ENCODE measurements around the gene CCDC88C. TPM values are rescaled to one million over a fixed set of nuclear protein-coding genes. Genes with fewer than 3 reads are reported as not detected.

CCDC88C gene
- total RNA-seq, 1 donor from 2014 or later, result 12.4 TPM

GRCh38 chr14:91320266-91320665, 97.4 kb downstream of the CCDC88C start:
- no peak overlapping the region for H3K4me3 Mint-ChIP-seq (ENCODE audit: unreplicated experiment)
- Histone ChIP-seq H3K9ac (ENCODE audit: low read length) (no peak overlapping the region), H3K4me1 (ENCODE audit: insufficient read depth, low read length) (peaks cover 5% of the 10 kb centered on the region), H3K4me3 (ENCODE audit: insufficient read depth, low read depth, low read length) (no peak overlapping the region), H3K79me2 (ENCODE audit: insufficient read depth, low read length) (no peaks in the 10 kb centered on the region), H3K27ac (ENCODE audit: low read depth, low read length) (no peak overlapping the region), H4K20me1 (ENCODE audit: insufficient read depth, low read length) (no peaks in the 10 kb centered on the region), H3K4me2 (ENCODE audit: low read length) (no peak overlapping the region), H3K9me3 (ENCODE audit: insufficient read depth, low read depth, low read length) (no peaks in the 10 kb centered on the region), H2AFZ (ENCODE audit: low read depth, low read length) (no peak overlapping the region), H3K36me3 (ENCODE audit: insufficient read depth, low read length) (no peaks in the 10 kb centered on the region), H3K27me3 (ENCODE audit: insufficient read depth, low read length) (no peaks in the 10 kb centered on the region)
- H3K36me3 Mint-ChIP-seq (ENCODE audit: low read depth, unreplicated experiment), result peaks cover 12% of the 10 kb centered on the region
- H3K9me3 Mint-ChIP-seq (ENCODE audit: unreplicated experiment), result no peaks in the 10 kb centered on the region
- no peaks in the 10 kb centered on the region for H3K4me1 Mint-ChIP-seq (ENCODE audit: low read depth, unreplicated experiment)
- H3K27ac Mint-ChIP-seq (ENCODE audit: unreplicated experiment), result no peak overlapping the region
- DNase-seq (ENCODE audit: low read depth), result no peak
- peaks cover 2% of the 10 kb centered on the region for H3K27me3 Mint-ChIP-seq (ENCODE audit: low read depth, unreplicated experiment)
- FAIRE-seq, result no peak
- TF ChIP-seq EZH2 (IDR thresholded peaks at IDR 0.05; ENCODE audit: insufficient read depth, low read length) (no peak), CTCF (IDR thresholded peaks at IDR 0.05; ENCODE audit: insufficient read depth, low read depth, low read length) (no peak)

GRCh38 chr14:91318911-91319310, 98.7 kb downstream of the CCDC88C start:
- H2AFZ ChIP-seq (ENCODE audit: low read depth, low read length), result no peak overlapping the region
- no peak overlapping the region for H3K9ac ChIP-seq (ENCODE audit: low read length)
- no peak overlapping the region for H3K4me3 ChIP-seq (ENCODE audit: insufficient read depth, low read depth, low read length)
- no peak overlapping the region for H3K27ac ChIP-seq (ENCODE audit: low read depth, low read length)
- H3K9me3 ChIP-seq (ENCODE audit: insufficient read depth, low read depth, low read length), result no peaks in the 10 kb centered on the region
- Mint-ChIP-seq H3K36me3 (ENCODE audit: low read depth, unreplicated experiment) (peaks cover 16% of the 10 kb centered on the region), H3K27me3 (ENCODE audit: low read depth, unreplicated experiment) (peaks cover 2% of the 10 kb centered on the region), H3K27ac (ENCODE audit: unreplicated experiment) (no peak overlapping the region), H3K9me3 (ENCODE audit: unreplicated experiment) (peaks cover 4% of the 10 kb centered on the region), H3K4me3 (ENCODE audit: unreplicated experiment) (no peak overlapping the region), H3K4me1 (ENCODE audit: low read depth, unreplicated experiment) (no peaks in the 10 kb centered on the region)
- TF ChIP-seq EZH2 (IDR thresholded peaks at IDR 0.05; ENCODE audit: insufficient read depth, low read length) (no peak), CTCF (IDR thresholded peaks at IDR 0.05; ENCODE audit: insufficient read depth, low read depth, low read length) (no peak)
- H3K4me2 ChIP-seq (ENCODE audit: low read length), result no peak overlapping the region
- no peaks in the 10 kb centered on the region for H3K36me3 ChIP-seq (ENCODE audit: insufficient read depth, low read length)
- DNase-seq (ENCODE audit: low read depth) (no peak), FAIRE-seq (no peak)
- peaks cover 5% of the 10 kb centered on the region for H3K4me1 ChIP-seq (ENCODE audit: insufficient read depth, low read length)
- H4K20me1 ChIP-seq (ENCODE audit: insufficient read depth, low read length), result no peaks in the 10 kb centered on the region
- no peaks in the 10 kb centered on the region for H3K79me2 ChIP-seq (ENCODE audit: insufficient read depth, low read length)
- H3K27me3 ChIP-seq (ENCODE audit: insufficient read depth, low read length), result no peaks in the 10 kb centered on the region

- TF ChIP-seq EZH2 (IDR thresholded peaks at IDR 0.05; ENCODE audit: insufficient read depth, low read length) (no peak), CTCF (IDR thresholded peaks at IDR 0.05; ENCODE audit: insufficient read depth, low read depth, low read length) (no peak)
- no peaks in the 10 kb centered on the region for H3K79me2 ChIP-seq (ENCODE audit: insufficient read depth, low read length)
- H3K4me3 ChIP-seq (ENCODE audit: insufficient read depth, low read depth, low read length), result no peak overlapping the region
- no peak overlapping the region for H2AFZ ChIP-seq (ENCODE audit: low read depth, low read length)
- DNase-seq (ENCODE audit: low read depth), result no peak
- H3K27me3 Mint-ChIP-seq (ENCODE audit: low read depth, unreplicated experiment), result peaks cover 2% of the 10 kb centered on the region
- H3K9me3 Mint-ChIP-seq (ENCODE audit: unreplicated experiment), result peaks cover 4% of the 10 kb centered on the region
- no peaks in the 10 kb centered on the region for H3K4me1 Mint-ChIP-seq (ENCODE audit: low read depth, unreplicated experiment)
- FAIRE-seq, result no peak
- H3K4me2 ChIP-seq (ENCODE audit: low read length), result no peak overlapping the region
- H3K27ac ChIP-seq (ENCODE audit: low read depth, low read length), result no peak overlapping the region
- H3K27me3 ChIP-seq (ENCODE audit: insufficient read depth, low read length), result no peaks in the 10 kb centered on the region
- no peak overlapping the region for H3K4me3 Mint-ChIP-seq (ENCODE audit: unreplicated experiment)
- H4K20me1 ChIP-seq (ENCODE audit: insufficient read depth, low read length), result no peaks in the 10 kb centered on the region
- H3K27ac Mint-ChIP-seq (ENCODE audit: unreplicated experiment), result no peak overlapping the region
- no peak overlapping the region for H3K9ac ChIP-seq (ENCODE audit: low read length)
- peaks cover 5% of the 10 kb centered on the region for H3K4me1 ChIP-seq (ENCODE audit: insufficient read depth, low read length)
- peaks cover 23% of the 10 kb centered on the region for H3K36me3 Mint-ChIP-seq (ENCODE audit: low read depth, unreplicated experiment)
- no peaks in the 10 kb centered on the region for H3K36me3 ChIP-seq (ENCODE audit: insufficient read depth, low read length)
- H3K9me3 ChIP-seq (ENCODE audit: insufficient read depth, low read depth, low read length), result no peaks in the 10 kb centered on the region
Observed at GRCh38 chr14:91317381-91318308, 100.0 kb downstream of the CCDC88C start.
